Liver (tissue), 3 donors: Measurements from ENCODE around the gene PRKAR1B.

Source experiments
- GABPA ChIP-seq, 2 donors: IDR thresholded peaks in 1 of 2; conservative IDR thresholded peaks in 1 of 2; 2 replicates each; pipeline ENCODE4 v1.6.1; 2016; ENCODE audit warnings: antibody characterized with exemption in 2 of 2, mild to moderate bottlenecking in 1 of 2, moderate library complexity in 1 of 2
- RAD21 ChIP-seq, 2 donors: IDR thresholded peaks; 2 replicates each; pipeline ENCODE4 v1.6.1; 2016; ENCODE audit warnings: antibody characterized with exemption in 2 of 2, mild to moderate bottlenecking in 2 of 2
- RXRA ChIP-seq, 2 donors: IDR thresholded peaks; 2 replicates each; pipeline ENCODE4 v1.6.1; 2017 to 2018; ENCODE audit warnings: antibody characterized with exemption in 2 of 2, mild to moderate bottlenecking in 1 of 2
- SP1 ChIP-seq: IDR thresholded peaks from 2 replicates; pipeline ENCODE4 v1.6.1; 2018; ENCODE audit warnings: antibody characterized with exemption, mild to moderate bottlenecking
- TAF1 ChIP-seq: conservative IDR thresholded peaks from 2 replicates; pipeline ENCODE4 v1.6.1; 2016; ENCODE audit warnings: antibody characterized with exemption, mild to moderate bottlenecking
- YY1 ChIP-seq: IDR thresholded peaks from 2 replicates; pipeline ENCODE4 v1.6.1; 2016; ENCODE audit warnings: antibody characterized with exemption, mild to moderate bottlenecking
- TF ChIP-seq, protein P1 (sequence below): fragments of 150-350 bp; IDR thresholded peaks from 2 replicates; pipeline ENCODE4 v1.5.1; 2017; ENCODE audit warnings: improper control_type of control experiment, low read depth, low read length; ENCODE audit not compliant: missing input control
- TF ChIP-seq, protein P2 (sequence below): IDR thresholded peaks from 2 replicates; pipeline ENCODE4 v1.6.1; 2016; ENCODE audit warnings: antibody characterized with exemption
- TF ChIP-seq, protein P3 (sequence below): IDR thresholded peaks from 2 replicates; pipeline ENCODE4 v1.6.1; 2016; ENCODE audit warnings: antibody characterized with exemption
- TF ChIP-seq, protein P4 (sequence below): IDR thresholded peaks from 2 replicates; pipeline ENCODE4 v1.6.1; 2016; ENCODE audit warnings: antibody characterized with exemption, mild to moderate bottlenecking
- donor health status: healthy.
- donor health status: healthy.

DNA sequence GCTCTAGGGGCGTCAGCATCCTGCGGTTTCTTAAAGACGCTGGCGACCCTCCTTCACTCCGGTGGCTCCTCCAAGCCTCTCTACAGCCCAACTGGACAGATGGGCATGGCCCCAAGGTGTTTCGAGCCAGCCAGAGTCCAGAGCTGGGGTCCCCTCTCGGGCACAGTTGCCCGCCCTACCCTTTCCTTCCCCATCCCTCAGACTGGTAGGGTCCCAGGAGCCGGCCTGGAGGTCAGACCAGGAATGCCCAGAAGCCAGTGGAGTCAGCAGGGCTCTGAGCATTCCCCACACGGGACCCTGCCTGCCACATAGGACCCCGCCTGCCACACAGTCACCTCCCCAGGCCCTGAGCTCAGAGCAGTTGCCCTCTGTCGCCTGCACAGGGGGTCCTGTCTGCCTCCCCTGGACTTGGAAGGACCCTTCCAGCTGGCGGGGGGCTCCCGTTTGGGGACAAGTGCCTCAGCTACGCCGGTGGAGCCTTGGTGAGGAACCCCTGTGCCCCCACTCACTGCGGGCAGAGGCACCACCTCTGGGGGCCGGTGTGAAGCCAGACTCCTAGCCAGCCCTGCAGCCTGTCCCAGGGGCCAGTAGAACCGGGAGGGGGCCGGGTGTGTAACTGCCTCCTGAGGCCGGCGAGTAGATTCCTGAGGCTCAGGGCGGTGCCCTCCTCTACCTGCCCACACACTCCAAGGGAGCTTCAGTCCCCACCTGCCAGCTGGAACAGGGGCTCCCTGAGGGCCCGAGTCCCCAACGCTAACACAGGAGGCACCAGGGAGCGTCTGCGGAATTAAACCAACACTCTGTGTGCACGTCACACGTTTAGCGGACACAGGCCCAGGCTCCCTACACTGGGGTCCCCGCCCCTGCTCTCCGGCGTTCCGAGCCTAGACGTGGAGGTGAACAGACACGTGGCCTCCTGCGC, 188.1 kb downstream of the PRKAR1B start:
- TF ChIP-seq RXRA (IDR thresholded peaks at IDR 0.05) (no peak), YY1 (no peak), GABPA (IDR thresholded peaks at IDR 0.05 in 1 of 2, conservative IDR thresholded peaks at IDR 0.05 in 1 of 2) (no peak), RAD21 (IDR thresholded peaks at IDR 0.05) (no peak), SP1 (no peak), TAF1 (no peak)
- TF ChIP-seq, protein P1, sequence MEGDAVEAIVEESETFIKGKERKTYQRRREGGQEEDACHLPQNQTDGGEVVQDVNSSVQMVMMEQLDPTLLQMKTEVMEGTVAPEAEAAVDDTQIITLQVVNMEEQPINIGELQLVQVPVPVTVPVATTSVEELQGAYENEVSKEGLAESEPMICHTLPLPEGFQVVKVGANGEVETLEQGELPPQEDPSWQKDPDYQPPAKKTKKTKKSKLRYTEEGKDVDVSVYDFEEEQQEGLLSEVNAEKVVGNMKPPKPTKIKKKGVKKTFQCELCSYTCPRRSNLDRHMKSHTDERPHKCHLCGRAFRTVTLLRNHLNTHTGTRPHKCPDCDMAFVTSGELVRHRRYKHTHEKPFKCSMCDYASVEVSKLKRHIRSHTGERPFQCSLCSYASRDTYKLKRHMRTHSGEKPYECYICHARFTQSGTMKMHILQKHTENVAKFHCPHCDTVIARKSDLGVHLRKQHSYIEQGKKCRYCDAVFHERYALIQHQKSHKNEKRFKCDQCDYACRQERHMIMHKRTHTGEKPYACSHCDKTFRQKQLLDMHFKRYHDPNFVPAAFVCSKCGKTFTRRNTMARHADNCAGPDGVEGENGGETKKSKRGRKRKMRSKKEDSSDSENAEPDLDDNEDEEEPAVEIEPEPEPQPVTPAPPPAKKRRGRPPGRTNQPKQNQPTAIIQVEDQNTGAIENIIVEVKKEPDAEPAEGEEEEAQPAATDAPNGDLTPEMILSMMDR: no peak
- TF ChIP-seq, protein P2, sequence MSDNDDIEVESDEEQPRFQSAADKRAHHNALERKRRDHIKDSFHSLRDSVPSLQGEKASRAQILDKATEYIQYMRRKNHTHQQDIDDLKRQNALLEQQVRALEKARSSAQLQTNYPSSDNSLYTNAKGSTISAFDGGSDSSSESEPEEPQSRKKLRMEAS: no peak
- TF ChIP-seq, protein P3, sequence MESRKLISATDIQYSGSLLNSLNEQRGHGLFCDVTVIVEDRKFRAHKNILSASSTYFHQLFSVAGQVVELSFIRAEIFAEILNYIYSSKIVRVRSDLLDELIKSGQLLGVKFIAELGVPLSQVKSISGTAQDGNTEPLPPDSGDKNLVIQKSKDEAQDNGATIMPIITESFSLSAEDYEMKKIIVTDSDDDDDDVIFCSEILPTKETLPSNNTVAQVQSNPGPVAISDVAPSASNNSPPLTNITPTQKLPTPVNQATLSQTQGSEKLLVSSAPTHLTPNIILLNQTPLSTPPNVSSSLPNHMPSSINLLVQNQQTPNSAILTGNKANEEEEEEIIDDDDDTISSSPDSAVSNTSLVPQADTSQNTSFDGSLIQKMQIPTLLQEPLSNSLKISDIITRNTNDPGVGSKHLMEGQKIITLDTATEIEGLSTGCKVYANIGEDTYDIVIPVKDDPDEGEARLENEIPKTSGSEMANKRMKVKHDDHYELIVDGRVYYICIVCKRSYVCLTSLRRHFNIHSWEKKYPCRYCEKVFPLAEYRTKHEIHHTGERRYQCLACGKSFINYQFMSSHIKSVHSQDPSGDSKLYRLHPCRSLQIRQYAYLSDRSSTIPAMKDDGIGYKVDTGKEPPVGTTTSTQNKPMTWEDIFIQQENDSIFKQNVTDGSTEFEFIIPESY: no peak
- TF ChIP-seq, protein P4, sequence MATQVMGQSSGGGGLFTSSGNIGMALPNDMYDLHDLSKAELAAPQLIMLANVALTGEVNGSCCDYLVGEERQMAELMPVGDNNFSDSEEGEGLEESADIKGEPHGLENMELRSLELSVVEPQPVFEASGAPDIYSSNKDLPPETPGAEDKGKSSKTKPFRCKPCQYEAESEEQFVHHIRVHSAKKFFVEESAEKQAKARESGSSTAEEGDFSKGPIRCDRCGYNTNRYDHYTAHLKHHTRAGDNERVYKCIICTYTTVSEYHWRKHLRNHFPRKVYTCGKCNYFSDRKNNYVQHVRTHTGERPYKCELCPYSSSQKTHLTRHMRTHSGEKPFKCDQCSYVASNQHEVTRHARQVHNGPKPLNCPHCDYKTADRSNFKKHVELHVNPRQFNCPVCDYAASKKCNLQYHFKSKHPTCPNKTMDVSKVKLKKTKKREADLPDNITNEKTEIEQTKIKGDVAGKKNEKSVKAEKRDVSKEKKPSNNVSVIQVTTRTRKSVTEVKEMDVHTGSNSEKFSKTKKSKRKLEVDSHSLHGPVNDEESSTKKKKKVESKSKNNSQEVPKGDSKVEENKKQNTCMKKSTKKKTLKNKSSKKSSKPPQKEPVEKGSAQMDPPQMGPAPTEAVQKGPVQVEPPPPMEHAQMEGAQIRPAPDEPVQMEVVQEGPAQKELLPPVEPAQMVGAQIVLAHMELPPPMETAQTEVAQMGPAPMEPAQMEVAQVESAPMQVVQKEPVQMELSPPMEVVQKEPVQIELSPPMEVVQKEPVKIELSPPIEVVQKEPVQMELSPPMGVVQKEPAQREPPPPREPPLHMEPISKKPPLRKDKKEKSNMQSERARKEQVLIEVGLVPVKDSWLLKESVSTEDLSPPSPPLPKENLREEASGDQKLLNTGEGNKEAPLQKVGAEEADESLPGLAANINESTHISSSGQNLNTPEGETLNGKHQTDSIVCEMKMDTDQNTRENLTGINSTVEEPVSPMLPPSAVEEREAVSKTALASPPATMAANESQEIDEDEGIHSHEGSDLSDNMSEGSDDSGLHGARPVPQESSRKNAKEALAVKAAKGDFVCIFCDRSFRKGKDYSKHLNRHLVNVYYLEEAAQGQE: no peak
